GM12874 (cell line): Measurements from ENCODE around the gene NDUFV1.

ENCODE experiments used
- TF ChIP-seq, protein P1 (sequence below): IDR thresholded peaks from 2 replicates; pipeline ENCODE4 v1.5.1; 2011; ENCODE audit warnings: low read depth, mild to moderate bottlenecking, control low read depth, low read length, moderate library complexity; ENCODE audit not compliant: insufficient read depth

NDUFV1 gene

GRCh38 chr11:67638535-67639437 is 32.0 kb downstream of the NDUFV1 start:
- TF ChIP-seq, protein P1, sequence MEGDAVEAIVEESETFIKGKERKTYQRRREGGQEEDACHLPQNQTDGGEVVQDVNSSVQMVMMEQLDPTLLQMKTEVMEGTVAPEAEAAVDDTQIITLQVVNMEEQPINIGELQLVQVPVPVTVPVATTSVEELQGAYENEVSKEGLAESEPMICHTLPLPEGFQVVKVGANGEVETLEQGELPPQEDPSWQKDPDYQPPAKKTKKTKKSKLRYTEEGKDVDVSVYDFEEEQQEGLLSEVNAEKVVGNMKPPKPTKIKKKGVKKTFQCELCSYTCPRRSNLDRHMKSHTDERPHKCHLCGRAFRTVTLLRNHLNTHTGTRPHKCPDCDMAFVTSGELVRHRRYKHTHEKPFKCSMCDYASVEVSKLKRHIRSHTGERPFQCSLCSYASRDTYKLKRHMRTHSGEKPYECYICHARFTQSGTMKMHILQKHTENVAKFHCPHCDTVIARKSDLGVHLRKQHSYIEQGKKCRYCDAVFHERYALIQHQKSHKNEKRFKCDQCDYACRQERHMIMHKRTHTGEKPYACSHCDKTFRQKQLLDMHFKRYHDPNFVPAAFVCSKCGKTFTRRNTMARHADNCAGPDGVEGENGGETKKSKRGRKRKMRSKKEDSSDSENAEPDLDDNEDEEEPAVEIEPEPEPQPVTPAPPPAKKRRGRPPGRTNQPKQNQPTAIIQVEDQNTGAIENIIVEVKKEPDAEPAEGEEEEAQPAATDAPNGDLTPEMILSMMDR, result no peak

GRCh38 chr11:67639438-67639859 is 32.7 kb downstream of the NDUFV1 start, which contains the start of gene TBX10:
Gene TBX10, minus strand, starts transcription at chr11:67639763. Its CDS starts 291 bp downstream, at chr11:67639472.
- TF ChIP-seq, protein P1, result no peak

DNA sequence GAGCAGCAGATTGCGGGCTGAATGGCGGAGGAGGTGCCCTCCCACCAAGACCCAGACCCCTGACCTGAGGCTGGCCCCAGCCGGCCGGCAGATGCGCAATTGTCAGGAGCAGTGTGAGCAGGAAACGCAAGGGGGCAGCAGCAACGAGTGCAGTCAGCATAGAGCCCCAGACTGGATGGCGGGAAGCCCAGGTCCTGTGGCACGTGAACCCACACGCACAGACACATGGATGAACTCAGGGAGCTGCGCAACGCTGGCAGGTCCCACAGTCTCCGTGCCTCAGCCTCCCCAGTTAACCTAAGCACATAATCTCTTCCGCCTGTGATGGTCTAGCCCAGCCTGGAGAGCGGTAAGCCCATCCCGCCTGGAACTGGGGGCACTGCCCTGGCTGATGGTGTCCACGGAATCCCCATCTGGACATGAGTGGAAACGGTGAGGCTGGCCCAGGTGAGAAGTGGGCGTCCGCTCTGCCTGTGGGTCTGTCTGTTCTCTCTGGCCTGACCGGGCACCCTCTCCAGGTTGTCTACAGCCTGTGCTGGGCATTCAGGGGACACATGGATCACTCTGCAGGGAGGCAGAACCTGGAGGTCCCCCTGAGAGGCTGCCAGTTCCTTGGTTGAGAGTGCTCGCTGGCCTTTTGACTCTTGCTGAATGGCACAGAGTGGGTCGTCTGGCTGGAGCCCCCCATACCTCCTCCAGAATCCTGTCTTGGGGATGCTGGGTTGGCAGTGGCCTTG is 33.5 kb downstream of the NDUFV1 start:
- TF ChIP-seq, protein P1, result peak; percentile 86

DNA sequence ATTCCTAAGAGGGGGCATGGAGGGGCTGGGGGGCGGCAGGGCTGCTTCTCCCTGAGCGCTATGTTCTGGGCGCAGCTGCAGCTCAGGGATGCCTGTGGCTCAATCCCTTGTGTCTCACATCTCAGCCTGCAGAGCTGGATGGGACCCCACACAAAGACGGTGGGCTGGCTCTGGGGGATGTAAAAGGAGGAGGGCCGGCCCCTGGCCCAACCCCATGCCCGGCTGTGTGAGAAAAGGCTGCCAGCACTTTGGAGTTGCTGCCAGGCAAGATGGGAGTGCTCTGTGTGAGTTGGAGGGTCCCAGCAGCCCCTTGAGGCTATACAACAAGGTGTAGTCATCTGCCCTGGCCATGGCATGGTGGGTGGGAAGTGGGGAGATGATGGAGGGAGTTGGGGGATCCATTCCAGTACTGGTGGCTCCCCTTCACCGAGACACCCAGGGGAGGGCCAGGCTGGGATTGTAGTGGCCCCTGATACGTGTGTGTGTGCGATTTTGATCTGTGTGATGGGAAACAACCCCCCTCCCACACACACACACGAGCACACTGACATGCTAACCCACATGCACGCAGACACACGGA is 34.1 kb downstream of the NDUFV1 start:
- TF ChIP-seq, protein P1, result no peak

DNA sequence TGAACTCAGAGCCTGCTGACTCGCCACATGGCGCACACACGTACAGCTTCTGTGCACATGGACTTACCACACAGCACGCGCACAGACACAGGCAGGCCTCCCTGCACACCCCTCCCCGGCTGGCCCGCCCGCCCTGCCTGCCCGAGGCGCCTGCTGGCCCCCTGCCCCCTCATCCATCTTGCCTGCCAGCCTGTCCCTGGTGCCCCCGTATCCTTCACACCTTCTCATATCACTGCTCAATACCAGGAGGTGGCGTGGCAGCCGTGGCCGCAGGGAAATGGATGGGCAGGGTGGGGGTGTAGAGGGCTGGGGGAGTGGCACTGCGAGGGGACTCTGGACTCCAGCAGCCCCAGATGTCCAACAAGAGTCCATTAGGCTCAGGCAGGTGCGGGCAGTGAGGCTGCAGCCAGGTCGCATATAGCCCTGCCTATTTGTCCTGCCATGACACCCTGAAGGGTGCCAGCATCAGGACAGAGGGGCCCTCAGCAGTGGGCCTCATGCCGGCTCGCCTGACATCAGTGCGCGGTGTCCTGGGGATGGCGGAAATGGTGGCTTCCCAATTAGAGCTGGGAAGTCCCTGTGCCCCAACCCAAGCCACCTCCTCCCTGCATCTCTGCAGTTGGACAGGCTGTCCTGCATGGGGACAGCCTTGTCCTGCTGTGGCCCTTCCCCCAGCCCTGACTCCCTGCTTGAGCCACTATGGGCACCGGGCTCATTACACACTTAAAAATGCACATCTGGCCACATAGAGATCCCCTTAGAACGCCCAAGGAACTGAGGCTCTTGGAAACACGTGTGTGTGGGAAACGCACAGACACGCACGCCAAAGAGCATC is 34.8 kb downstream of the NDUFV1 start:
- TF ChIP-seq, protein P1, result no peak

DNA sequence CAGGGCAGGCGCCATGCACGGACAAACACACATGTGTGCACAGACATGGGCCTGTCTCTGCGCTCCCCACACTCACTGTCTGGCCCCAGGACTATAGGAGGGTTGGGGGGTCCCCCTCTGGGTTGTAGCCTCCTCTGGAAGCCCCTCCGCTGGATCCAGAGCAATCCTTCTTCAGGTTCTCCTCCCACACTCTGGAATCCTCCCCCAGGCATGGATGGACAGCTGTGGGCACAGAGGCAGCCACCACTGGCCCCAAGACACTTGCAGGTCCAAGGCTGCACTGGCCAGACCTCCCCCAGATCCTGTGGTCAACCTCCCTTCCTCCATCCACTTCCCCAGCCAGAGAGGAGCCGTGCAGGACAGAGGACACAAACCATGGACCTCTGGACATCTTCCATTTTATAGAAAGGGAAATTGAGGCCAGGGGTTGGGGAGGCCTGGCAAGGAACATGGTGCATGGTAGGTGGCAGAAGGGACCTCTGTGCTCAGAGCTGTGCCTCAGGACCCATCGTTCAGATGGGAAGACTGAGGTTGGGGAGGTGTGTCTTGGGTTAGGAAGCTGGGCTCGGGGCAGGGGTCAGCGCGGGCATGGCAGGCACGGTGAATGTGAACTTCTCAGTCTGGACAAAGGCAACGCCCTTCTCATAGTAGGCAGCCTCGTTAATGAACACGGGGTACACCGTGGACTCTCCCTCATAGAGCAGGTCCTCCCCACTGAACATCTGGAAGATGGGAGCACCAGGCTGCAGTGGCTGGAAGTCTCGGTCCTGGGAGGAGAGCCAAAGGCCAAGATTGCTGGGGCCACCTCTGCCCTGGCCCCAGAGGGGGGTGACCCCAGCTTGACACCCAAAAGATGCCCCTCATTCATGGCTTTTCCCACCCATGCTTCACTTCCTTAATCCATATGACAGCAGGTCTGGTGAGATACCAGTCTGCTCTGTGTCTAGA is 35.7 kb downstream of the NDUFV1 start:
- TF ChIP-seq, protein P1, result no peak
